ENCODE measurements around the gene LSS. TPM values are rescaled to one million over a fixed set of nuclear protein-coding genes. Genes with fewer than 3 reads are reported as not detected.
A peak's percentile ranks its signal among the peaks of the same experiment; 100 is the strongest.

Gene LSS
- total and polyA plus RNA-seq, 2 of the 8 experiments (the other 6 are each of a cell fraction or from before 2014, with no cell fraction given) = 96.1 to 123 TPM

GRCh38 chr21:46153247-46154154, 75.1 kb downstream of the LSS start (continued):
- TF ChIP-seq CTCF (IDR thresholded peaks at IDR 0.05; ENCODE audit: control extremely low read depth in 1 of 3, insufficient read depth in 1 of 3, low read depth in 1 of 3, low read length in 3 of 3) = peak in 2 of 3 experiments; percentile 75 to 83; a peak in 3 of 4 replicates
- TF ChIP-seq NANOG (IDR thresholded peaks at IDR 0.05; ENCODE audit: insufficient read depth, low read depth, low read length, poor library complexity, severe bottlenecking) = no peak
- TF ChIP-seq CHD2 (IDR thresholded peaks at IDR 0.05; ENCODE audit: low read length) = no peak
- TF ChIP-seq RAD21 (IDR thresholded peaks at IDR 0.05 in 1 of 2, conservative IDR thresholded peaks at IDR 0.05 in 1 of 2; ENCODE audit: low read depth in 2 of 2, low read length in 2 of 2) = peak; percentile 60 to 69; a peak in 3 of 4 replicates
- TF ChIP-seq SAP30 (IDR thresholded peaks at IDR 0.05; ENCODE audit: insufficient read depth, insufficient replicate concordance, low read length) = no peak
- TF ChIP-seq KDM5A (IDR thresholded peaks at IDR 0.05; ENCODE audit: low read length) = no peak
- no peak for TF ChIP-seq GTF2F1 (IDR thresholded peaks at IDR 0.05; ENCODE audit: borderline replicate concordance, low read depth, low read length)
- no peak for TF ChIP-seq USF2 (IDR thresholded peaks at IDR 0.05; ENCODE audit: low read length)
- no peak for TF ChIP-seq ATF3 (IDR thresholded peaks at IDR 0.05; ENCODE audit: insufficient read depth, low read depth, low read length)
- peak; percentile 73; the same call in 1 of the 2 replicates for TF ChIP-seq GABPA (IDR thresholded peaks at IDR 0.05; ENCODE audit: borderline replicate concordance, insufficient read depth, low read length)
- no peak for TF ChIP-seq RXRA (IDR thresholded peaks at IDR 0.05; ENCODE audit: insufficient read depth, low read depth, low read length)
- TF ChIP-seq BCL11A (IDR thresholded peaks at IDR 0.05; ENCODE audit: low read depth in 2 of 2, low read length in 2 of 2) = no peak
- TF ChIP-seq RFX5 (IDR thresholded peaks at IDR 0.05; ENCODE audit: borderline replicate concordance, low read depth, low read length) = no peak
- TF ChIP-seq FOSL1 (IDR thresholded peaks at IDR 0.05; ENCODE audit: insufficient read depth, low read depth, low read length) = no peak
- TF ChIP-seq ZNF274 (IDR thresholded peaks at IDR 0.05; ENCODE audit: borderline replicate concordance, extremely low read depth, low read length) = no peak
- no peak for TF ChIP-seq TAF7 (optimal IDR thresholded peaks at IDR 0.05; ENCODE audit: borderline replicate concordance, low read depth, low read length)
- 0 out of 2 replicates have a peak, but pooled peaks have one; percentile 20 for TF ChIP-seq EGR1 (IDR thresholded peaks at IDR 0.05; ENCODE audit: borderline replicate concordance, low read depth, low read length)

All from H1 (cell line).